Fibroblast of lung (primary cell): ENCODE data around the gene MPL.

Experiments used
- EZH2 ChIP-seq: IDR thresholded peaks from 2 replicates; pipeline ENCODE4 v1.5.1; 2012; ENCODE audit warnings: low read length, control low read depth, mild to moderate bottlenecking; ENCODE audit errors: missing control alignments
- TF ChIP-seq, protein P1 (sequence below), 2 donors: IDR thresholded peaks in 1 of 2; conservative IDR thresholded peaks in 1 of 2; 1 replicate in 1 of 2; 2 replicates in 1 of 2; pipeline ENCODE4 v1.5.1; 2011 to 2012; ENCODE audit warnings: low read length in 2 of 2, control low read depth in 1 of 2, inconsistent platforms in 1 of 2, low read depth in 1 of 2, mild to moderate bottlenecking in 1 of 2

DNA sequence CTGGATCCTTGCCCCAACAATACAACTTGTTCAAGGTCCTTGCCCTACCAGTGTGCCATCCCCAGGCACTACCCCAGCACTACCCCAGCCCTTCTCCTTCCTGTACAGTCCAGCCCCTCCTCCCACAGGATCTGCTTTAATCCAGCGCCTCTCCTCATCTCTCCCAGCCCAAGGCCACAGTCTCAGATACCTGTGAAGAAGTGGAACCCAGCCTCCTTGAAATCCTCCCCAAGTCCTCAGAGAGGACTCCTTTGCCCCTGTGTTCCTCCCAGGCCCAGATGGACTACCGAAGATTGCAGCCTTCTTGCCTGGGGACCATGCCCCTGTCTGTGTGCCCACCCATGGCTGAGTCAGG is 14.7 kb downstream of the MPL start:
- TF ChIP-seq, protein P1, sequence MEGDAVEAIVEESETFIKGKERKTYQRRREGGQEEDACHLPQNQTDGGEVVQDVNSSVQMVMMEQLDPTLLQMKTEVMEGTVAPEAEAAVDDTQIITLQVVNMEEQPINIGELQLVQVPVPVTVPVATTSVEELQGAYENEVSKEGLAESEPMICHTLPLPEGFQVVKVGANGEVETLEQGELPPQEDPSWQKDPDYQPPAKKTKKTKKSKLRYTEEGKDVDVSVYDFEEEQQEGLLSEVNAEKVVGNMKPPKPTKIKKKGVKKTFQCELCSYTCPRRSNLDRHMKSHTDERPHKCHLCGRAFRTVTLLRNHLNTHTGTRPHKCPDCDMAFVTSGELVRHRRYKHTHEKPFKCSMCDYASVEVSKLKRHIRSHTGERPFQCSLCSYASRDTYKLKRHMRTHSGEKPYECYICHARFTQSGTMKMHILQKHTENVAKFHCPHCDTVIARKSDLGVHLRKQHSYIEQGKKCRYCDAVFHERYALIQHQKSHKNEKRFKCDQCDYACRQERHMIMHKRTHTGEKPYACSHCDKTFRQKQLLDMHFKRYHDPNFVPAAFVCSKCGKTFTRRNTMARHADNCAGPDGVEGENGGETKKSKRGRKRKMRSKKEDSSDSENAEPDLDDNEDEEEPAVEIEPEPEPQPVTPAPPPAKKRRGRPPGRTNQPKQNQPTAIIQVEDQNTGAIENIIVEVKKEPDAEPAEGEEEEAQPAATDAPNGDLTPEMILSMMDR (conservative IDR thresholded peaks at IDR 0.05 in 1 of 2, IDR thresholded peaks at IDR 0.05 in 1 of 2; ENCODE audit: low read depth in 1 of 2, low read length in 2 of 2): no peak
- no peak for TF ChIP-seq EZH2
